GM12864 (cell line): Measurements from ENCODE around the gene TUB.

ENCODE experiments used
- DNase-seq: peaks from one replicate; pipeline ENCODE4 v3.0.0-alpha.2; 2011; ENCODE audit warnings: low read depth
- H3K4me3 ChIP-seq: 2 replicates; pipeline ENCODE4 v1.5.1; 2011; ENCODE audit warnings: mild to moderate bottlenecking, low read depth, low read length, control low read depth
- TF ChIP-seq, protein P1 (sequence below): IDR thresholded peaks from 2 replicates; pipeline ENCODE4 v1.5.1; 2011; ENCODE audit warnings: low read depth, mild to moderate bottlenecking, moderate library complexity, low read length, control low read depth, inconsistent platforms; ENCODE audit errors: missing control alignments

TUB gene

DNA sequence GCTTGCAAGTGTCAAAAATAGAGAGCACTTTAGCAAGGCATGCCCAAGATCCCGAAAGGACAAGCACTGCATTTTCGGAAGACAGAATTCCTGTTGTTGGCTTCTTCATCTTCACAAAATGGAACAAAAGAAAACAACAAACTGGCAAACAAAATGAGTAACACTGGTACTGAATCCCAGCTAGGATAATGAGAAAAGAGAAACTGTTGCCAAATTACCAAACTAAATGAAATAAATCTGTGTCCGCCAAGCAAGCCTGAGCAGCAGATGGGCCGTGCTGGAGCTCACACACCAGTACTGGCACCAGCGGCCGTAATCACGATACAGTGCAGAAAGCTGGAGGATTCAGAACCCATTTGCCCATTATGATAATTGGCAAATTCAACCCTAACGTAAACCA, 30.6 kb downstream of the TUB start:
- H3K4me3 ChIP-seq, result no peak overlapping the region
- DNase-seq, result no peak

DNA sequence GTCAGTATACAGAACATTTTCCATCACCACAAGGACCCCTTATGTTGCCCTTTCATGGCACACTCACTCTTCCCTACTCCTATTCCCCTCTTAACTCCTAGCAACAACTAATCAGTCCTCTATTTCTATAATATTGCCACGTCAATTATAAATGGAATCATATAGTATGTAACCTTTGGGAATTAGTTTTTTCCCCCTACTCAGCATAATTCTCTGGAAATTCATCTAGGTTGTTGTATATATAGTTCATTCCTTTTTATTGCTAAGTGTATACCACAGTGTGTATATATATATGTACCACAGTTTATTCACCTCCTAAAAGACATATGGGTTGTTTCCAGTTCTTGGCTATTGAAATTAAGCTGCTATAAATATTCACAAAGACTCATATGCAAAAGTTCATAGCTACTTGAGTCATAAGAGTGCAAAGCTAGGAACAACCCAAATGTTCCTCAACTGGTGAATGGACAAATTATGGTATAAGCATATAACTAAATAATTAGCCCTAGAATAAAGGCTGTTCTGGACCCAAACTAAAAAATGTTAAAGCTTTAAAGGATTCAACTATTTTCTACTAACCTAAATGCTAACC, 41.3 kb downstream of the TUB start:
- TF ChIP-seq, protein P1, sequence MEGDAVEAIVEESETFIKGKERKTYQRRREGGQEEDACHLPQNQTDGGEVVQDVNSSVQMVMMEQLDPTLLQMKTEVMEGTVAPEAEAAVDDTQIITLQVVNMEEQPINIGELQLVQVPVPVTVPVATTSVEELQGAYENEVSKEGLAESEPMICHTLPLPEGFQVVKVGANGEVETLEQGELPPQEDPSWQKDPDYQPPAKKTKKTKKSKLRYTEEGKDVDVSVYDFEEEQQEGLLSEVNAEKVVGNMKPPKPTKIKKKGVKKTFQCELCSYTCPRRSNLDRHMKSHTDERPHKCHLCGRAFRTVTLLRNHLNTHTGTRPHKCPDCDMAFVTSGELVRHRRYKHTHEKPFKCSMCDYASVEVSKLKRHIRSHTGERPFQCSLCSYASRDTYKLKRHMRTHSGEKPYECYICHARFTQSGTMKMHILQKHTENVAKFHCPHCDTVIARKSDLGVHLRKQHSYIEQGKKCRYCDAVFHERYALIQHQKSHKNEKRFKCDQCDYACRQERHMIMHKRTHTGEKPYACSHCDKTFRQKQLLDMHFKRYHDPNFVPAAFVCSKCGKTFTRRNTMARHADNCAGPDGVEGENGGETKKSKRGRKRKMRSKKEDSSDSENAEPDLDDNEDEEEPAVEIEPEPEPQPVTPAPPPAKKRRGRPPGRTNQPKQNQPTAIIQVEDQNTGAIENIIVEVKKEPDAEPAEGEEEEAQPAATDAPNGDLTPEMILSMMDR, result no peak
- DNase-seq, result no peak
- H3K4me3 ChIP-seq, result no peak overlapping the region

More for the DNA sequence above, 30.6 kb downstream of the TUB start:
- TF ChIP-seq, protein P1, result no peak

DNA sequence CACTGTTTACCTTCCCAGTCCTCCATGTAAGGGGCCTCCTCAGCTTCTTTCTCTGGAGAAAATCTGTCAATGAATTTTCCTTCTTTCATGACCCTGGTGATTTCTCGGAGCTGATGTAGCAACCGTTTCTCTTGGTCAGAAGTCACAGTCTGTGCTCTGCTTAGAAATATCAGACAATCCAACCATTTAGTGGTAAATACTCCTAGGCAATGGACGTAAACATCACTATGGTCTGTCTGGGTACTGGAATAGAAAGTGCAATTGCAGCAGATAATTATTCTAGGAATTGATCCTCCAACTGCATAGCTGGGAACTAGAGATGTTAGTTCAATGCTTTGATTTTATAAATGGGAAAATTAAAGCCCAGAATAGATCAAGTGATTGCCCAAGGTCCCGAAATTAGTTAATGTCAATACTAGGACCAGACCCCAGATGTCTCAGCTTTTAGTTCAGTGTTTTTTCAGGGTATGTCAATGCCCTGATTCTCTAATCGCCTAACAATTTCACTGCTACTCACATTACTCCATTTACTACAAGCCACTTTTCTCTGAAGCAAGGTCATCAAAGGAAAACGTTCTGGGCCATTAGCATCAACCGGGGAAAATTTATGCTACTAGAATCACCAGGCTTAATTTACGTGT, 45.8 kb downstream of the TUB start:
- no peak for DNase-seq
- H3K4me3 ChIP-seq, result no peak overlapping the region
- TF ChIP-seq, protein P1, result no peak

DNA sequence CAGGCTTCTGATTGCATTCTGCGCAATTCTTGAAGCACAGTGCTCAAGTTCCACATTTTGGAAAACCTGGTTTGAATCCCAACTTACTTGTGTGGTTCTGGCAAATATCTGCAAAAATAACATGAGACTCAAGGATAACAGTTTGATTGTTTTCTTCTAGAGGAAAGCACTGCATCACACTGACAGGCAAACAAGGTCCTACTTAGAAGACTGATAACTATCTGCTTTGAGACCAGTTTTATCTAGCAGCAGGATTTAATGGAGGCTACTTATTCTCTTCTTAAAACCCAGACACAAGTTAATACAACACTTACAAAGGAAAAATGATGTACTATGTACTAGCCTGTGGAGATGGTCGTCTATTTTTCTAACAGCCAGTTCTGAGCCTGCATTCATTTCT, 46.4 kb downstream of the TUB start:
- TF ChIP-seq, protein P1, result no peak
- DNase-seq, result no peak
- no peak overlapping the region for H3K4me3 ChIP-seq

DNA sequence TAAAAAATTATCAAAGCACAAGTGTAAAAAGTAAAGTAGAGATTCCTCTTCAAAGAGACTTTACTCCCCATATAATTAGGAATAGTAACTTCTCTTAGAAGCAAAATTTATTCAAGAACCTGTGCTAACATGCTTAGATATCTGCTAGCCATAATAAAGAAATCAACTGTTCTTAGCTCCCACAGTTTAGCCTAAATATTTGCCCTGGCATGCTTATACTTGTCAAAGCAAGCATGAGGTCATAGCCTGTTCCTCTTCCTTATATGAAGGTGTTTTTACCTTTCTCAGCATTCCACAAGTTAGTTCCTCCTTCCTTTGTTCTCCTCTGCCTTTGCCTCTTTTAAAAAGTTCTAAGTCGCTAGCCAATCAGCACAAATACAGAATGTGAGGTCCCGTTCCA, 57.5 kb downstream of the TUB start:
- TF ChIP-seq, protein P1, result no peak
- H3K4me3 ChIP-seq, result no peak overlapping the region
- DNase-seq, result no peak

DNA sequence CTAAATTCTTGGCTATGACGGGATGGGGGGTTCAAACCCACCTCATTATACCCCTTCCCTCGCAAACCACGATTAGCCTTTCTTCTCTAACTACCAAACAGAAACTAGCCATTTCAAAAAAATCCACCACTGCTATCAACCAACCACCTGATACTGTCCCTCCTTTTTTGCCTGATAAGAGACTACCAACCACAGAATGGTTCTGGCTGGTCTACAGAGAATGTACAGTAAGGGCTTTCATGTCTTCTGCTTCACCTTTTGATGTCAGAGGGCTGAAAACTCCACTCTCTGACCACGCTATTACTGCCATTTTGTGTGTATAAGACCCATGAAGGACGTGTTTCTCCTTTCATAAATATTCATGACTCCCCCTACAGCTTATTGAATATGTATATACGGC, 68.7 kb downstream of the TUB start:
- H3K4me3 ChIP-seq, result no peak overlapping the region
- TF ChIP-seq, protein P1, result no peak
- DNase-seq, result no peak
